Urothelium cell line (cell line): ENCODE results near the gene CCDC34.
"Not testable (repeated sequence)": the region's sequence is repeated elsewhere in the genome, so short reads cannot be mapped to it uniquely, and the experiment has no call there.

ENCODE experiments used
- DNase-seq: peaks from one replicate; pipeline ENCODE4 v3.0.0; 2011; ENCODE audit warnings: low spot score, mixed read lengths
- FAIRE-seq: peaks from 2 replicates; lab custom pipeline; 2011; peaks lifted over from hg19 to GRCh38; lab: Jason Lieb, UNC

The CCDC34 gene

DNA sequence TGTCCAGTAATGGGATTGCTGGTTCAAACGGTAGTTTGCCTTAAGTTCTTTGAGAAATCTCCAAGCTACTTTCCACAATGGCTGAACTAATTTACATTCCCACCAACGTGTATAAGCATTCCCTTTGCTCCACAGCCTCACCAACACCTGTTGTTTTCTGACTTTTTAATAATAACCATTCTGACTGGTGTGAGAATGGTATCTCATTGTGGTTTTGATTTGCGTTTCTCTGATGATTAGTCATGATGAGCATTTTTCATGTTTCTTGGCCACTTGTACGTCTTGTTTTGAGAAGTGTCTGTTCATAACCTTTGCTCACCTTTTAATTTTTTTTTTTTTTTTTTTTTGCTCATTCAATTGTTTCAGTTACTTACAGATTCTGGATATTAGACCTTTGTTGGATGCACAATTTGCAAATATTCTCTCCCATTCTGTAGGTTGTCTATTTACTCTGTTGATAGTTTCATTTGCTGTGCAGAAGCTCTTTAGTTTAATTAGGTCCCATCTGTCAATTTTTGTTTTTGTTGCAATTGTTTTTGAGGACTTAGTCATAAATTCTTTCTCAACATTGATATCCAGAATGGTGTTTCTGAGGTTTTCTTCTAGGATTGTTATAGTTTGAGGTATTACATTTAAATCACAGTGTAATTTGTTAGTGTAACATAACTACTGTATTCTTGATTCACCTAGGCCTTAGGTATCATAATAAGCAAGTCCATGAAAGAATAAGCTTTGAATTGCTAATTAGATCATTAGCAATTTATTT, 33.0 kb downstream of the CCDC34 start:
- no peak for DNase-seq
- no peak for FAIRE-seq

DNA sequence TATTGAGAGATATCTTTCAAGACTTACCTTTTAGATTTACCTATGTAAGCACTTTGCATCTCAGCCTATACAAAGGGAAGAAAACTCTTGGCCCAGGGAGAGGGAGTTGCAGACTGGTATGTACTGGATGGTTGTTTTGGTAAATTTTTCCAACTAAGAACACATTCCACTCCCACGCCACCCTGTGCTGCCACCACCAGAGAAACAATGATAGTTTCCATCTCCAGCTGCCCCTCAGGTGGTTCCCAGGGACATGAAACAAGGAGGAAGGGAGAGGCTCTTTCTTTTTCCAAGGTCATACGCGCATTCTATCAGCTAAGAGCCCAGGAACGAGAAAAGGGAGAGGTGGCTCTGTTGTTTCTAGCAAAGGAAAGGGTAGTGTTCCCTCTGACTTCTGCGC, 34.4 kb downstream of the CCDC34 start:
- DNase-seq (no peak), FAIRE-seq (no peak)

DNA sequence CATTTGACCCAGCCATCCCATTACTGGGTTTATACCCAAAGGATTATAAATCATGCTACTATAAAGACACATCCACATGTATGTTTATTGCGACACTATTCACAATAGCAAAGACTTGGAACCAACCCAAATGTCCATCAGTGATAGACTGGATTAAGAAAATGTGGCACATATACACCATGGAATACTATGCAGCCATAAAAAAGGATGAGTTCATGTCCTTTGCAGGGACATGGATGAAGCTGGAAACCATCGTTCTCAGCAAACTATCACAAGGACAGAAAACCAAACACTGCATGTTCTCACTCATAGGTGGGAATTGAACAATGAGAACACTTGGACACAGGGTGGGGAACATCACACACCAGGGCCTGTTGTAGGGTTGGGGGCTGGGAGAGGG, 36.0 kb downstream of the CCDC34 start:
- not testable (repeated sequence) for FAIRE-seq, DNase-seq

DNA sequence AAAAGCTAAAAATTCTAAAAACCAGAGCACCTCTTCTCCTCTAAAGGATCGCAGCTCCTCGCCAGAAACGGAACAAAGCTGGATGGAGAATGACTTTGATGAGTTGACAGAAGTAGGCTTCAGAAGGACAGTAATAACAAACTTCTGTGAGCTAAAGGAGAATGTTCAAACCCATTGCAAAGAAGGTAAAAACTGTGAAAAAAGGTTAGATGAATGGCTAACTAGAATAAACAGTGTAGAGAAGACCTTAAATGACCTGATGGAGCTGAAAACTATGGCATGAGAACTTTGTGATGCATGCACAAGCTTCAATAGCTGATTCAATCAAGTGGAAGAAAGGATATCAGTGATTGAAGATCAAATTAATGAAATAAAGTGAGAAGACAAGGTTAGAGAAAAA, 40.8 kb downstream of the CCDC34 start:
- DNase-seq, FAIRE-seq: not testable (repeated sequence)

DNA sequence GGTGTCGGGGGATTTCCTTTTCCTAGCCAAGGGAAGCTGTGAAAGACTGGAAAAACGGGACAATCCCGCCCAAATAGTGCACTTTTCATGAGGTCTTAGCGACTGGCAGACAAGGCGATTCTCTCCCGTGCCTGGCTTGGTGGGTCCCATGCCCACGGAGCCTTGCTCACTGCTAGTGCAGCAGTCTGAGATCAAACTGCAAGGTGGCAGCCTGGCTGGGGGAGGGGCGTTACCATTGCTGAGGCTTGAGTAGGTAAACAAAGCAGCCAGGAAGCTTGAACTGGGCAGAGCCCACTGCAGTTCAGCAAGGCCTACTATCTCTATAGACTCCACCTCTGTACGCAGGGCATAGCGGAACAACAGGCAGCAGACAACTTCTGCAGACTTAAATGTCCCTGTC, 41.7 kb downstream of the CCDC34 start:
- not testable (repeated sequence) for FAIRE-seq, DNase-seq

DNA sequence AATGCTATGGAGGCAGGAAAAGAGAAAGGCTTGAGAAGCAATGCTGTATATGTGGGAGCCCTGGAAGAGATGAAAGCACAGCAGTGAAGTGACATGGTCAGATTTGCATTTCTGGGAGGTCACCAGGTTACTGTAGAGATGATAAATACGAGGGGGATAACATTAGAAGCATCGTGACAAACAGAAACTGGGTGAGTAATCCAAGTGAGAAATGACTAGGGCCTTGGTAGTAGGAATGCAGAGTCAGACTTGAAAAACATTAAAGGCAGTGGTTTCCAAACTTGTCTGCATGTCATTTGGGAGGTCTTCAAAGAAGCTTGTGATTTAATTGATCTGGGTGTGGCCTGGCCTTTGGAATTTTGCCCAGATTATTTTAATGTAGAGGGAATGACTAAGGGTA, 43.9 kb downstream of the CCDC34 start:
- no peak for DNase-seq
- no peak for FAIRE-seq

DNA sequence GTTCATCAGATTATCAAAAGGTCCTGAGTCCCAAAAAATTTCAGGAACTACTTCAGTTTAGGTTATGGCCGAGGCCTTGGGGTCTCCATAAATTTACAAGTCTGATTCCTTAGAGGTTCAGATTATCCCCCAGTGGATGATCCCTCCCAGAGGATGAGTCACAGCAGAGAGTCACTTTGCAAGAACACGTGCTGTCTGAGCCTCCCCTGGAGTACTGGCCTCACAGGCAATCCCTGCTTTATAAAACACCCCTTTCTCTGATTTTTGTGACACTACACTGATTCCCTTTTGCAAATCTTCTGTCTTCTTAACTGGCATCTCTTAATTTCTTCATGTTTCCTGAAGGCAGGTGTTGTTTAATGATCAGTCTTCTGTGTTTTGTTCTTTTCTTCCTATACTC, 45.3 kb downstream of the CCDC34 start:
- DNase-seq (peak; percentile 40), FAIRE-seq (no peak)

DNA sequence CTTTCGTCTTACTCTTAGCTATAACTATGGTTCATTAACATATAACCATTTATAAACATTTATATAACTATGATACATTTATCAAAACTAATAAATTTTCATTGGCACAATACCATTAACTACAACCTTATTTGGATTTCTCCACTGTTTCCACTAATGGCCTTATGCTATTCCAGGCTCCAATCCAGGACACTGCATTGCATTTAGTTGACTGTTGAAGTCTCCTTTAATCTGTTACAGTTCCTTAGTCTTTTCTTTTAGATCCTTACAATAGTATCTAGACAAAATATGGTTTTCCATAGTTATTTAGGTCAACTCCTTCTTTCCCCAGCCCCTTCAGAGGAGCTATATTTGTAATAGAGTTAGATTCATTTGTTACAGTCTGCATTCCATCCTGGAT, 47.2 kb downstream of the CCDC34 start:
- FAIRE-seq (no peak), DNase-seq (no peak)

DNA sequence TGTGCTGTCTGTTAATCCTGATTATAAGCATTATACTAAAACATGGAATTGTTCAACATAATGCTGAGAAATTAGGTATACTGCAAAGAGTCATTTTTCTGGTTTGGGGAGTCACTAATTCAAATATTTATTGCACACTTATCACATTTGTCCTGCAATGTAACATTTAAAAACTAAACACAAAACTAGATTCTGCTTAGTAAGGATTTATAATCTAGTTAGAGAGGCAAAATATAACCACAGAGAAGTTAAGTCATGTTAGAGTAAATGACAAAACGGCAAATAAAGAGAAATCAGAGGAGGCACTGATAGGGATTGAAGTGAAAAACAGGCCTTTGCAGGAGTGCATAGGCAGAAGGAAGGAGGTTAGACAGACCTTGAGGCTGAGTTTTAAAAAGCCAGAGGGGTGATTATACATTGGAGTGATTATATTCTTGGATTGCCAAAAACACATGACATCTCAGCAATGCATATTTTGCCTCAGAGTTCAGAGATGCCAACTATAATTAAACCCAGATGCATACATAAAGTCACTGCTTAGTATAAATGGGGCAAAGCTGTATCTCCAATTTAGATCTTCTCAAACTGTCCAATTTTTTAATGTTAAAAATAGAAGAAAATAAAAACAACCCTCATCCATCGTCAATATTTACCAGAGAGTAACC, 49.7 kb downstream of the CCDC34 start:
- FAIRE-seq (no peak), DNase-seq (no peak)

DNA sequence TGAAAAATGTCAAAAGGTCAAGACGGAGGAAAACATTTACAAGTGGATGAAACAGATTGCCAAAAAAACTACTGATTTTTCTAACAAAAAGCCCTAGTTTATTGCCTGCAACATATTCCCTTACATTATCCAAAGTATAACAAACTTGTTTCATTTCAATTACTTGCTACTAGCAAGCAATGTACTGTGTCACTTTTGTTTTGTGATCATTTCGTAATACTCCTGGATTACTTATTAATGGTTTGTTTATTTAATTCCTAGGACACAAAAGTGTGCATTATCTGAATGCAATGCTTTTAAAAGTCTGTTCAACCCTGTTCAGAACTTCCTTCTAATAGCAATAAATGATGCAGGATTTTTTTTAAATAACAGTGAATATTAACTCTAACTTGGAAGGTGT, 50.9 kb downstream of the CCDC34 start:
- DNase-seq (no peak), FAIRE-seq (no peak)

DNA sequence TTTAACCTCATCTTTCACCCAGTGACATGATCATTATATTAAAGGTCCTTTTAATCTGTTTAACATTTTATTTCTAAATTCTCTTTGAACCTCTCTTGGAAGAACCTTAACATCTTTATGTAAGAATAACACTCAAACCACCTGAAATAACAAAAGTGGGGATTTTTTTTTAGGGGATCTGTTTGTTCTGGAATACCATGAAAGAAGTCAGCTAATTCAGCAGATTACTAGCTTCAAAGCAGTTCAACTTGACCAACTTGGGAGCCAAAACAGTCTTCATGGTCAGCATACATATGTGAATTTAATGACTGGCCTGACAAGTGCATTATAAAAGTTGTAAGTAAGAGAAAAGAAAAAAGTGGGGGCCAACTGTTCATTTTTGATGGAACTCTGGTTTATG, 52.3 kb downstream of the CCDC34 start:
- no peak for DNase-seq
- FAIRE-seq, result no peak

DNA sequence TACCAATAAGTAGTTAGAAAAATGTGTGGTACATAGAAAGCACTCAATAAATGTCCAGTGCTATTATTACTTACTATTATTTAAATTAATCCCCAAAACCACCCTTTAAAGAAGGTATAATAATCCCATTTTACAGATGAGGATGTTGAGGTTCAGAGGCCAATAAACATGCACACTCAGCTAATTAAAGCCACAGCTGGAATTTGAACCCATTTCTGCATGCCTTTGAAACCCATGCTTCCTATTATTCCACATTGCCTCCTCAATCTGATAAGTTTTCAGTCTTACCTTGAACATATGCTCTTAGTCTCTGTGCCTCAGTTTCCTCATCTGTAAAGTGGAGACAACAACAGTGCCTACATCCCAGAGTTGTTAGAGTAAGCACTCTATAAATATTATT, 52.8 kb downstream of the CCDC34 start:
- FAIRE-seq (no peak), DNase-seq (no peak)

DNA sequence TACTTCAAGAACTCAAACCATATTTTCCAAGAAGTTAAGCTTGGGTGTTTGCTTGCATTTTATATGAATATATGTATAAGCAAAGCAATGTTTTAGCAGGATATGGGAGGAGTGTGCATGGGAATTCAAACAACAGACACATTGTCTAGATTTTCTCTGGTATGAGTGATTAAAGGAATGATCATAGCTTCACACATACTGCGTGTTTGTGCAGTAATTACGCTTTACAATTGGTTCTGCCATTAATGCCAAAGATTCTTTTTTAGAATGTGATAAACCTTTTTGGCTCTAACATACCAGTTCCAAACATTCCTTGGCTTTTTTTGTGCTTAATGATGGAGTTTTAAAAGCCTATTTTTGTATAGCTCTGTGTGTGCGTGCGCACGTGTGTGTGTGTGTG, 54.0 kb downstream of the CCDC34 start:
- FAIRE-seq (no peak), DNase-seq (no peak)

DNA sequence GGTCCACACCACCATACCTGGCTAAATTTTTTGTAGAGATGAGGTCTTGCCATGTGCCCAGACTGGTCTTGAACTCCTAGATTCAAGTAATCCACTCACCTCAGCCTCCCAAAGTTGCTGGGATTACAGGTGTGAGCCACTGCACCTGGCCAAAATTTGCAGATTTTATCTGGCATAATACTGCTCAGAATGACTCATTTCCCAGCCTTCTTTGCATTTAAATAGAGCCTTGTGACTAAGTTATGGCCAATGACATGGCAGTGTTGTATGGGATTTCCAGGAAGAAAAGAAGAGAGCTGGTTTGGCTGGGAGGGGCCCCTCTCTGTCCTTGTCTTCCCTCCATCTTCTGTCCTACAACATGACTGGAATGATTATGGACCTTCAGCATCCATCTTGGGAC, 55.8 kb downstream of the CCDC34 start:
- FAIRE-seq (no peak), DNase-seq (no peak)

DNA sequence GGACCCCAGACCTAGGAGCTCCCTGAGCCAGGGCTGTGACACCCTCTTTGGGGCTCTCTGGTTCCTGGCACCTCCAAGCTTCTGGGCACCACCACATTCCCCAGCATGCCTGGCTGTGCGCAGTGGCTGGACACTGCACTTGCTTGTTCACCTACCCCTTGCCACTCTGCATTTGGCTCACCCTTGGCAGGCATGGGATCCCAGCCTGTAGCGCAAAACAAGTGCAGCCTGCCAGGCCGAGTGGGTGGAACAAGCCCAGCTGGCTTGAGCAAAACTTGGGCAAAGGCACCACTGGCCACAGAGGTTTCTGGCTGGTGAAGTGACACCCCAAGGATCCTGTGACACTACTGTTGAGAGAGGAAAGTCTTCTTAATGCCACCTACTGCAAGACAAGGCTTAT, 57.3 kb downstream of the CCDC34 start:
- DNase-seq, result no peak
- FAIRE-seq, result no peak

DNA sequence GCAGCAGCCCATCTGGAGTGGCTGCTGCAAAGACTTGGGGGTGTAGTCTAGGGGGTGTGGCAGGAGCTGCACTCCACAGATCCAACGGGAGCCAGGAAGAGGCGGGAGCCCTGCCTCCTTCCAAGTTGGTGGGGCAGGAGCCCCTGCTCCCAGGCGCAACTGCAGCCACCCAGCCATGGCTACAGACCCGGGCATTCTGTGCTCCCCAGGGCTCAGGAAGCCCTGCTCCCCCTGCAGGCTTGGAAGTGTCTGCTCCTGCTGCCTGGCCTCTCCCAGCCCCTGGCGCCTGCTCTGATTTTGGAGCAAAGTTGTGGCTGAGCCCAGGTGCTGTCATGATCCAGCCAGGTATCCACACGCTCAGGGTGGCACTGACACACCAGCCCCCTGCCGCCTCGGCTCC, 58.5 kb downstream of the CCDC34 start:
- no peak for DNase-seq
- no peak for FAIRE-seq

DNA sequence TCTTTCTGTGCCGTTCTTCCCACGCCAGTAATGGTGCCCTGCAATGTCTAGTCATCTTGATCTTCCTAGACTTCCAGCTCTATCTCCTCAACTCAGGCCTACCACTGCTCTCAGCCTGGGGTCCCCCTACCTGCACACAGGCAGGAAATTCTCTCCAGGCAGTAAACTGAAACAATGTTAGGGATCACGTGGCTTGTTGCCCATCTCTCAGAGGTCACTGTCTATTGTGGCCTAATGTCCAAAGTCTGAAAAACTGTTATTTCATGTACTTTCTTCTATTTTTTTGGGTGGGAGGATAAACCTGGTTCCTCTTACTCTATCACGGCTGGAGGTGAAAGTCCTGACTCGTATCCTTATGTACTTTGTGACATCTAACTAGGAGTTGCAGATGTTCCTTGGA, 59.1 kb downstream of the CCDC34 start:
- DNase-seq (no peak), FAIRE-seq (no peak)

DNA sequence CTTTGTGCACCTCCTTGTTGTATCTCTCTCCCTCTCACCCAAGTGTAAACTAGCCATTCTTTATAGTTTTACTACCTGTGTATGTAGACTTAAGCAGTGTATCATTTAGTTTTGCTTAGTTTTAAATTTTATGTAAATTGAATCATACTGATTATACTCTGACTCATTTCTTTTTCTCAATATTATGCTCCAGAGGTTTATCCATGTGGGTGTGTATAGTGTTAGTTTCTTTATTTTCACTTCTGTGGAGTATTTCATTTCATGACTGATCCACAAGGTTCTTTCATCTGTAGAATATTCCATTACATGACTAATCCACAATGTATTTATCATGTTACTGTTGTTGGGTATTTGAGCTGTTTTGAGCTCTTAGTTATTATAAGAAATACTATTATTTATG, 62.0 kb downstream of the CCDC34 start:
- FAIRE-seq, result no peak
- DNase-seq, result no peak

DNA sequence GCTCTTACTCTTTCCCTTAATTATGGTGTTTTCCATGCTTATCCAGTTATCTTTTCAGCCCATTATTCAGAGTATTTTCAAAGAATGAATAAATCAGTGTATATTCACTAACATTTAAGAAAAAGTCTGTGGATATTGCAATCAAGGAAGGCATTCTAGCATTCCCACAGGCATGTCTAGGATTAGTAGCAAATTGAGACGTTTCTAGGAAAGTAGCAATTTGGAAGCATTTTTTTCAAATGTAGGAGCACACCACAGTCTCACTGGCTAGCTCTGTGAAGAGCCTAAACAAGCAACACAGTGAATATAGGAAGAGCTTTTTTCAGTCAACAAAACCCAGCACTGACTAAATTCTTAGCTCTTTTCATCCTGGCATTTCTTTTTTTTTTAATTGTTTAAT, 65.4 kb downstream of the CCDC34 start:
- DNase-seq (no peak), FAIRE-seq (no peak)

DNA sequence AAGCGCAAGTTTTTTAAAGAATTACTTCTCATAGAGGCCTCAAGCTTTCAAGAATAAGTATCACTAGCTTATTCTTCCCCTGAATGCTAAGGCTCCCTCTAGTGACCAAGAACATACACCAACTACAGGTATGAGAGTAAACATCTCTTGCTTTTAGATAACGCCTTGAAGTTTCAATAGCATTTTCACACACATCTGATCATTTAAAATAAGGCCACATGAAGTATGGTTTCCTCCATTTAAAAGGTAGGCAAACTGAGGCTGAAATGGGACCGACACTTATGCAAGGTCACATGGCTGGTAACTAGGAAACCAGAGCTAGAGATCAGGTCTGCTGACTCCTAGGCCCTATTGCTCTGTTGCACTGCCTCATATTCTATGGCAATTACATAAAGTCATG, 66.5 kb downstream of the CCDC34 start:
- no peak for FAIRE-seq
- peak; percentile 43 for DNase-seq

DNA sequence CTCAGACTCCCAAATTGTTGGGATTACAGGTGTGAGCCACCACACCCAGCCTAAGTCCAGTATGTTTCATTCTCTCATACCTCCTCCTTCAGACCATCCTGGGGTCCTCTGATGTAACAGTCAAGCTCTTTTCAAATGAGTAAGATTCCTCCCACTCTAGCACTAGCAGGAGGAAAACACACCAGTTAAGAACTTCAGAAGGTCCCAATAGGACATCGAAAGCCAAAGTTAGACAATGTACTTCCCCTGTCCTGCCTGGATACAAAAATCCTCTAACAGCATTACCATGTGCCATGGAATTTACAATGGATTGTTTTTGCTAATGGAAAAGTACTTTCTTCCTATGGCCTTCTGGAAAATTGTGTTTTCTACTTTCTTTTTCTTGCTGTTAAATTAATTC, 67.1 kb downstream of the CCDC34 start:
- FAIRE-seq, result no peak
- no peak for DNase-seq

DNA sequence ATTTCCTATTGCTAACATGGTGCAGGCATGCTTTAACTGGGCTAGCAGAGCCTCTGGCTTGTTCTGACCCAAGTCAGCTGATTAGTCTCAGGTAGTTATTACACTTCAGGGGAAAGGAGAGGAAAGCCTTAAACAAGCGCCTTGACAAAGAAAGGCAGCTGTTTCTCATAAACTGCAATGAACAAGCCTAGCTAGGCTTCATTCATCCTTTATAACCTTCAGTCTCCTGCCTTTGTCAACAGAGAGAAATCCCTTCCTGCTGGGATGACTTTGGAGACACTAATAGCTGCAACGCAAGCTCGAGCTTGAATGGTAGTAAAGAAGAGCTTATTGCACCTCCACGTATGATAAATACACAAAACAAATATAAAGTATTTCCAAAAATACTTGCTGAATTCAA, 68.4 kb downstream of the CCDC34 start:
- DNase-seq (no peak), FAIRE-seq (no peak)
